ENCODE data around the gene PTGR1.

GRCh38 chr9:111599955-111600343 is 502 bp upstream of the PTGR1 start:
- TF ChIP-seq CTCF (IDR thresholded peaks at IDR 0.05) = no peak
- no peak for TF ChIP-seq POLR2A (IDR thresholded peaks at IDR 0.05)

Measured in lower leg skin (tissue), 3 donors.